Chondrocyte (in vitro differentiated cells): ENCODE data around the gene SHISA2. TPM values are rescaled to one million over a fixed set of nuclear protein-coding genes. Genes with fewer than 3 reads are reported as not detected.
A peak's percentile ranks its signal among the peaks of the same experiment; 100 is the strongest.

Experiments used
- DNase-seq: peaks from one replicate; pipeline ENCODE4 v3.0.0; 2021; ENCODE audit warnings: mixed read lengths, low spot score
- H3K27ac Mint-ChIP-seq: one replicate; pipeline ENCODE4 v1.8.0; 2021; ENCODE audit warnings: mild to moderate bottlenecking, moderate library complexity, mixed read lengths; ENCODE audit not compliant: unreplicated experiment
- H3K27me3 Mint-ChIP-seq: 2 replicates; pipeline ENCODE4 v1.8.0; 2021; ENCODE audit warnings: low read depth, mixed read lengths
- H3K36me3 Mint-ChIP-seq: 2 replicates; pipeline ENCODE4 v1.8.0; 2021; ENCODE audit warnings: low read depth, mixed read lengths
- H3K4me1 Mint-ChIP-seq: 2 replicates; pipeline ENCODE4 v1.8.0; 2021; ENCODE audit warnings: low read depth, mild to moderate bottlenecking, mixed read lengths
- H3K4me3 Mint-ChIP-seq: one replicate; pipeline ENCODE4 v1.8.0; 2021; ENCODE audit warnings: mild to moderate bottlenecking, moderate library complexity, mixed read lengths; ENCODE audit not compliant: unreplicated experiment
- H3K9me3 Mint-ChIP-seq: 2 replicates; pipeline ENCODE4 v1.8.0; 2021; ENCODE audit warnings: low read depth, mixed read lengths
- CTCF ChIP-seq: fragments of 200-600 bp; sonication (generic); IDR thresholded peaks from 2 replicates; pipeline ENCODE4 v1.5.0; 2021; ENCODE audit warnings: antibody characterized with exemption, mild to moderate bottlenecking, moderate library complexity
- total RNA-seq: library from RNA; stranded (reverse); gene quantifications from 3 replicates; pipeline ENCODE4 v1.2.1, GENCODE V29; 2021

SHISA2 gene
- total RNA-seq, 1 donor from 2014 or later, result 113 TPM

DNA sequence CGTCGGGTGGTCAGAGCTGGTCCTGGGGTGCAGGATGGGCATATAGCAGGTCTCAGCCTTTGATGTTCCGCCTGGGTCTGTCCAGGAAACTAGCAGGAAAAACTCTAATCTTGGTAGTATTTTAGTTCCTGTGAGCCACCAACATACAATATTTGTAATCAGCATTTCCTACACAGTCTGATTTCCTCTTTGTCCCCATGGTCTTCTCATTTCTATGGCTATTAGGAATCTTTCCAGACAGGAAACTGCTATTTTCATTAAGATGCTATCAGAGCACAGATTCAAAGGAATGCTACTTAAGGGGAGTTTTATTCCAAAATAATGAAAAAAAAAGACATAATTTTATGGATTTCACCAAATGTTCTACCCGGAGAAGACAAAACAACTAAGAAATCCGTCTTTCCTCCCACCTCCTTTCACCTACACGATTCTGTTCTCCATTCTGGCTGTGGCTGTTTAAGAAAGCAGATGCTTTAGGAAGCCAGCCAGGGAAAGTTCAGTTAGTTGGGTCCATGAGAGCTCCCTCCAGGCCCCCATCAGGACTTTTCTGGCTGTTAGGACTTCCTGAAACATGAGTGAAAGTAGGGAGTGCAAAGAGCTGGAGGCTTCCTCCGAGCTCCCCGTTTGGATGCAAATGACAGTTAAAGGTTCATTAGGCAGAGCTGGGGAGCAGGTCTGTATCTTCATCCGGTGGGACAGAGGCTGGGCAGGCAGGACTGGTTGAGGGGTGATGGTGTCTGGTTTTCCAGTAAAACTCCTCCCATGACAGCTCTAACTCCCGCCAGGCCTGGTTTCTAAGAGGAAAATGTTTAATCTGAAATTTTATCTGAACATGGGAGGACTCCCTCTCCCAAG lies 36.3 kb downstream of the SHISA2 start:
- Mint-ChIP-seq H3K27ac (peak overlapping the region; percentile 93), H3K27me3 (no peaks in the 10 kb centered on the region)

DNA sequence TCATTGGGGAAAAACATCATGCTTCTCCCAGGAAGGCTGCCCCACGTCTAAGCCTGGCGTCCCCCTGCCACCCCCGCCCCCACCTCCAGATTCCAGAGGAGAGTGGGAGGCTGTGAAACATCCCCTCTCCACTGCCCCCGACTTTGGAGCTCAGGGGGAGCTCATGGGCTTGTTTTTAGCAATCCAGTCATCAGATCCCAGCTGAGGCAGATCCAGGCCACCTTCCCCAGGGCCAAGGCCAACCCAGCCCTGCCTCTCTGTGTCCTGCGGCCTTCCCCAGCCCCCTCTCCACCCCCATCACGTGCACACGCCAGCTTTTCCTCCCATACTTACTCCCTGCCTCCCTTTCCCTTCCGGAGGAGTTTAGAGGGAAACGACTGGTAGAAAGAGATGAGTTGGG lies 38.8 kb downstream of the SHISA2 start:
- peaks cover 47% of the 10 kb centered on the region for H3K4me1 Mint-ChIP-seq
- H3K36me3 Mint-ChIP-seq, result no peaks in the 10 kb centered on the region
- DNase-seq, result no peak
- no peak overlapping the region for H3K27ac Mint-ChIP-seq
- peaks cover 5% of the 10 kb centered on the region for H3K9me3 Mint-ChIP-seq
- no peaks in the 10 kb centered on the region for H3K27me3 Mint-ChIP-seq
- no peak for TF ChIP-seq CTCF
- H3K4me3 Mint-ChIP-seq, result no peak overlapping the region

More for the DNA sequence above, 36.3 kb downstream of the SHISA2 start:
- Mint-ChIP-seq H3K4me3 (no peak overlapping the region), H3K36me3 (no peaks in the 10 kb centered on the region), H3K9me3 (peaks cover 5% of the 10 kb centered on the region), H3K4me1 (peaks cover 66% of the 10 kb centered on the region)
- no peak for TF ChIP-seq CTCF
- DNase-seq, result no peak

DNA sequence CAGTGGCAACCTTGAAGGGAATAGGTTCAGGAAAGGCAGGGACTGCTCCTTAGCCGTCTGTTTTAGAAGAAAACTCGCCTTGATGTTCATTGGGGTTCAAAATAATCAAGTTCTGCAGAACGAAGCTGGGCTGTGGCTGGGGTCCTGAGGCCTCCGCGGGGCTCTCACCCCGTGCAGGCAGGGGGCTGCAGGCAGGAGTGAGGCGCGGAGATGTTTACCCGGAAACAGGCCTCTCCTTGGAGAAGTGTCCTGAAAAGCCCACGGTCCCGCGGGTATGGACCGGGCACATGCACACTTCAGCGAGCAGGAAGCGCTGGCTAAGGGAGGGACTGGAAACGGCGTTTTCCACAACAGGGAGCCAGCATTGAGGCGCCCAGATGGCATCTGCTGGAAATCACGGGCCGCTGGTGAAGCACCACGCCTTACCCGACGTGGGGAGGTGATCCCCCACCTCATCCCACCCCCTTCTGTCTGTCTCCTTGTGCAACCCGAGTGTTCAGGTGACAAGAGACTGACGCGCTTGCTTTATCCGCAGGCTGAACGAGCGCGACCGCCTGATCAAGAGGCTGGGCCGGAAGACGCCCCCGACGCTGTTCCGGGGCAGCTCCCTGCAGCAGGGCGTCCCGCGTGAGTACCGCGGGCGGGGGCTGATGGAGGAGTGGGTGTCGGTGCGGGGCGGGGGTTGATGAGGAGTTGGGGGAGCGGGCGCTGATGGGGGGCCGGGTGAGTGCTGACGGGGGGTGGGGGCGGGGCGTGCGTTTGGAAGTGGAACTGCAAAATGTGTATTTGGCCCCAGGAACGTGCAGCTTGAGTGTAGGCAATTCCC lies 39.6 kb downstream of the SHISA2 start:
- Mint-ChIP-seq H3K36me3 (no peaks in the 10 kb centered on the region), H3K9me3 (peaks cover 5% of the 10 kb centered on the region), H3K4me3 (no peak overlapping the region), H3K27ac (no peak overlapping the region), H3K4me1 (peaks cover 47% of the 10 kb centered on the region), H3K27me3 (no peaks in the 10 kb centered on the region)
- no peak for DNase-seq
- no peak for TF ChIP-seq CTCF

DNA sequence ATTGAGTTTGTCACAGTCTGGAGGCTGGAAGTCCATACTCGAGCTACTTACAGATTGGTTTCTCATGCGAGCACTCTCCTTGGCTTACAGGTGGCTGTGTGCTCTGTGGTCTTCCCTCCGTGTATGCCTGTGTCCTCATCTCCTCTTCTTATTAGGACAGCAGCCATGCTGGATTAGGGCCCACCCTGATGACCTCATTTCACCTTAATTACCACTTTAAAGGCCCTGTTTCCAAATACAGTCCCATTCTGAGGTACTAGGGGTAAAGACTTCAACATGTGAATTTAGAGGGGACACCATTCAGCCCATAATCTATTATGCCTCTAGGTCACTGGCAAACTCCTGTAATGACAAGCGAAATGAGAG lies 40.6 kb downstream of the SHISA2 start:
- H3K27me3 Mint-ChIP-seq, result no peaks in the 10 kb centered on the region
- no peaks in the 10 kb centered on the region for H3K36me3 Mint-ChIP-seq
- TF ChIP-seq CTCF, result no peak
- H3K27ac Mint-ChIP-seq, result no peak overlapping the region
- peaks cover 5% of the 10 kb centered on the region for H3K9me3 Mint-ChIP-seq
- no peak for DNase-seq
- H3K4me3 Mint-ChIP-seq, result no peak overlapping the region
- peaks cover 42% of the 10 kb centered on the region for H3K4me1 Mint-ChIP-seq

GRCh38 chr13:26010487-26011207 lies 41.2 kb downstream of the SHISA2 start:
- Mint-ChIP-seq H3K27ac (no peak overlapping the region), H3K9me3 (peaks cover 5% of the 10 kb centered on the region), H3K4me1 (peaks cover 37% of the 10 kb centered on the region), H3K36me3 (no peaks in the 10 kb centered on the region), H3K27me3 (no peaks in the 10 kb centered on the region), H3K4me3 (no peak overlapping the region)
- no peak for DNase-seq
- TF ChIP-seq CTCF, result no peak
